ENCODE results near the gene ENTPD1.

The ENTPD1 gene

GRCh38 chr10:95835911-95836310 is 79.9 kb downstream of the ENTPD1 start:
- H3F3A ChIP-seq (ENCODE audit: insufficient read depth, low read length): no peaks in the 10 kb centered on the region
- TF ChIP-seq EZH2phosphoT487 (IDR thresholded peaks at IDR 0.05; ENCODE audit: low read length) (no peak), CTCF (IDR thresholded peaks at IDR 0.05; ENCODE audit: low read length) (no peak), EZH2 (optimal IDR thresholded peaks at IDR 0.05; ENCODE audit: low read depth, low read length) (no peak)

GRCh38 chr10:95836610-95837355 is 80.8 kb downstream of the ENTPD1 start:
- no peak overlapping the region for H3K4me2 ChIP-seq (ENCODE audit: low read depth, low read length)
- no peaks in the 10 kb centered on the region for H3K9me3 ChIP-seq (replicated peaks; ENCODE audit: insufficient read depth, low read length)
- TF ChIP-seq CTCF (IDR thresholded peaks at IDR 0.05; ENCODE audit: low read length) (no peak), EZH2 (optimal IDR thresholded peaks at IDR 0.05; ENCODE audit: low read depth, low read length) (no peak), EZH2phosphoT487 (IDR thresholded peaks at IDR 0.05; ENCODE audit: low read length) (no peak)
- H2AFZ ChIP-seq (ENCODE audit: low read length): no peak overlapping the region
- DNase-seq: no peak
- no peaks in the 10 kb centered on the region for H3F3A ChIP-seq (ENCODE audit: insufficient read depth, low read length)
- no peaks in the 10 kb centered on the region for H3K4me1 ChIP-seq (ENCODE audit: low read length)
- no peak overlapping the region for H3K27ac ChIP-seq (ENCODE audit: low read length)
- H3K79me2 ChIP-seq (ENCODE audit: low read length): no peaks in the 10 kb centered on the region
- H4K20me1 ChIP-seq (ENCODE audit: insufficient read depth, low read length): no peaks in the 10 kb centered on the region
- H3K9ac ChIP-seq (ENCODE audit: low read length): no peak overlapping the region
- H3K9me2 ChIP-seq (replicated peaks; ENCODE audit: insufficient read depth, low read length): no peaks in the 10 kb centered on the region
- H3K4me3 ChIP-seq (ENCODE audit: low read length): no peak overlapping the region
- H3K27me3 ChIP-seq (replicated peaks; ENCODE audit: insufficient read depth, low read length): no peaks in the 10 kb centered on the region
- no peaks in the 10 kb centered on the region for H3K36me3 ChIP-seq (replicated peaks; ENCODE audit: insufficient read depth, low read length)

More at GRCh38 chr10:95835911-95836310, 79.9 kb downstream of the ENTPD1 start:
- Histone ChIP-seq H4K20me1 (ENCODE audit: insufficient read depth, low read length) (no peaks in the 10 kb centered on the region), H3K9me2 (replicated peaks; ENCODE audit: insufficient read depth, low read length) (no peaks in the 10 kb centered on the region), H3K27me3 (replicated peaks; ENCODE audit: insufficient read depth, low read length) (no peaks in the 10 kb centered on the region), H3K36me3 (replicated peaks; ENCODE audit: insufficient read depth, low read length) (no peaks in the 10 kb centered on the region), H3K79me2 (ENCODE audit: low read length) (no peaks in the 10 kb centered on the region), H3K4me1 (ENCODE audit: low read length) (no peaks in the 10 kb centered on the region), H3K9me3 (replicated peaks; ENCODE audit: insufficient read depth, low read length) (no peaks in the 10 kb centered on the region), H3K4me3 (ENCODE audit: low read length) (no peak overlapping the region), H2AFZ (ENCODE audit: low read length) (no peak overlapping the region), H3K4me2 (ENCODE audit: low read depth, low read length) (no peak overlapping the region), H3K9ac (ENCODE audit: low read length) (no peak overlapping the region), H3K27ac (ENCODE audit: low read length) (no peak overlapping the region)
- DNase-seq: no peak

GRCh38 chr10:95837356-95837776 is 81.4 kb downstream of the ENTPD1 start:
- H3K27ac ChIP-seq (ENCODE audit: low read length): no peak overlapping the region
- H3K79me2 ChIP-seq (ENCODE audit: low read length): no peaks in the 10 kb centered on the region
- H3K9me2 ChIP-seq (replicated peaks; ENCODE audit: insufficient read depth, low read length): no peaks in the 10 kb centered on the region
- no peaks in the 10 kb centered on the region for H4K20me1 ChIP-seq (ENCODE audit: insufficient read depth, low read length)
- no peak overlapping the region for H3K4me3 ChIP-seq (ENCODE audit: low read length)
- no peaks in the 10 kb centered on the region for H3K4me1 ChIP-seq (ENCODE audit: low read length)
- H3F3A ChIP-seq (ENCODE audit: insufficient read depth, low read length): no peaks in the 10 kb centered on the region
- H3K27me3 ChIP-seq (replicated peaks; ENCODE audit: insufficient read depth, low read length): no peaks in the 10 kb centered on the region
- H2AFZ ChIP-seq (ENCODE audit: low read length): no peak overlapping the region
- H3K4me2 ChIP-seq (ENCODE audit: low read depth, low read length): no peak overlapping the region
- TF ChIP-seq EZH2 (optimal IDR thresholded peaks at IDR 0.05; ENCODE audit: low read depth, low read length): no peak
- TF ChIP-seq CTCF (IDR thresholded peaks at IDR 0.05; ENCODE audit: low read length): no peak
- no peak for TF ChIP-seq EZH2phosphoT487 (IDR thresholded peaks at IDR 0.05; ENCODE audit: low read length)
- no peaks in the 10 kb centered on the region for H3K36me3 ChIP-seq (replicated peaks; ENCODE audit: insufficient read depth, low read length)
- DNase-seq: no peak
- H3K9me3 ChIP-seq (replicated peaks; ENCODE audit: insufficient read depth, low read length): no peaks in the 10 kb centered on the region
- H3K9ac ChIP-seq (ENCODE audit: low read length): no peak overlapping the region

Measured in MM.1S (cell line).